GM19043 (cell line): ENCODE results near the gene OXER1.

Source experiments
- ATAC-seq: cut with Tn5 transposase; IDR thresholded peaks from one replicate; pipeline ENCODE4 v1.9.1; 2021; ENCODE audit warnings: low read depth; ENCODE audit not compliant: unreplicated experiment

Gene OXER1

GRCh38 chr2:42770288-42771131 lies 6.6 kb upstream of the OXER1 start:
- ATAC-seq, result no peak

DNA sequence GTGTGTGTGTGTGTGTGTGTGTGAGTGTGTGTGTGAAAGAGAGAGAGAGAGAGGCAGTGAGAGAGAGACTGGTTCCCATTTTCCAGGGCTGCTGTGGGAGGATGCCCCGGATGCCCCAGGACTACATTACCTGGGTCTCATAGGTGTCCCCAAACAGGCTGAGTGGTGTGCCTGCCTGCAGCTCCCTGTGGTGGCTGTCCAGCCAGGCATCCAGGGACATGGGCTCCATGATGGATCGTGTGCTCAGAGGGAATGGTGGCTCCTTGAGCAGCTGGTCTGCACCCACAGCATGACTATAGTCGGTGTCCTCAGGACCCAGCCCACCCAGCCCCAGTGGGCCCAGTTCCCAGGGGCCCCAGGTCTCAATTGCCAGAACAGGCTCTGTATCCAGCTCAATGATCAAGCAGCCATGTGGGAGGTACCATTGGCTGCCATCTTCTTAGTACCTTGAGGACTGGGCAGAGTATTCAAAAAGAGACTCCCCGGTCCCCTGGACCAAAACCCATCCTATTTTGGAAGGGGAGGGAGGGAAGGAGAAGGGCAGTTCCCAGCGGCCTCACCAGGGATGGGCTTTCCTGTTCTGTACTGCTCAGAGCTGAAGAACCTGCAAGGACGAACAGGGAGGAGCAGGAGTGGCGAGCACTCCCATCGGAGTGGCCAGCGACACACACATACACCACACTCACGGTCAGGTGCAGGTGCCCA lies 5.8 kb upstream of the OXER1 start:
- no peak for ATAC-seq

DNA sequence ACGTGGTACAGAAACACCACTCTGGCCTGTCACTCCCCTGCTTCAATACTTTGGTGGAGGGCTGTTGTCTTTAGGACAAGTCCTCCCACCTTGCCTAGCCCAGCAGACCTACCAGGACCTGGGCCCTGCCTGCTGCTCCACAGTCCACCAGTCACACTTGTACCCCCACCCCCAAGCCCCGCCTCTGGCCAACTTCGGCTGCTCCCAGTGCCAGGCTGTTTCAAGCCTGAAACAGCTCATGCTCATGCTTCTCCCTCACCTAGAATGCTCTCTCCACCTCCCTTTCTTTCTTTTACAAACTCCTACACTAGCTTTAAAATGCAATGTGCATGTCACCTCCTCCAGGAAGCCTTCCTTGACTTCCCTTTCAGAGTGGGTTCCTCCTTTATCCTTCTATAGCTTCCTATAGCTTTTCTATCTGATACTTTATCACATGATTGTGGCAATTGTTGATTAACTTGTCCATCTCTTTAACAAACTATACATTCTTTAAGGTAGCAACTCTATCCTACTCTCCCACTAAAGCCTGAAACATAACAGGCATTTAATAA lies 4.8 kb upstream of the OXER1 start:
- ATAC-seq, result no peak

- no peak for ATAC-seq
Observed at GRCh38 chr2:42767899-42768705, 4.2 kb upstream of the OXER1 start.

DNA sequence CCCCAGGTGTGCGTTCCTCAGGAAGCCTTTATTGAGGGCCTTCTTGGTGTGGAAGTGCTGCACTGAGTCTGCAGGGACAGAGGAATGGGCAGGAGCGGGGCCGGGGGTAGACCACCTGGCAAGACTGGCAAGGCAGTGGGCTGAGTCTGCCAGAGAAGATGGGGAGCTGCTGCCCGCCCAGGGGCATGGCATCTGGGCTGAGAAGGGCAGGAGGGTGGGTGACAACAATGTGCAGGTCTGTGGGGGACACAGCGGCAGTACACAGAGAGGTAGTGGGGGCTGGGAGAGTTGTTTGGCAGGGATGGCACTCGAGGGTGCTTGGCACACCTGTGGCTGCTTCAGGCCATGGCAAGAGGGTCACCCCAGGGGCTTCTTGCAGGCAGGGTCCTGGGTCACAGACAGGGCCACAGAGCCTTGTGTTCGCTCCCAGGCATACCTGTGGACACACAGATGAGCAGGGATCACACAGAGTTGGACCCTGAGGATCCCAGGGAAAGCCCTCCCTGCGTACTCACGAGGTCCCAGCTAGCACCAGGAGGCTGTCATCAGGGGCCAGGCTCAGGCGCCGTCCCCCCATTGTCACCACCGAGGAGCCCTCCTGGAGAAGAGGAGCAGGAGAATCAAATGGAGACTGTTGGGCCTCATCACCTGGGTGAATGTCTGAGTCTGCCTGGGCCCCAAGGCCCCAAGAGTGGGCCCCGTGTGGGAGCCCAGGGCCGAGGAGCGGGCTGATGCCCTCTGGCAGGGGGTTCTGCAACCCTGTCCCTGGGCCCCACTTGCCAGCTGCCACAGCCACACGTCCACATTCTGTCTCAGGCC lies 3.4 kb upstream of the OXER1 start:
- ATAC-seq, result no peak

- no peak for ATAC-seq
Observed at GRCh38 chr2:42765686-42766085, 1.8 kb upstream of the OXER1 start.

- no peak for ATAC-seq
Observed at GRCh38 chr2:42764901-42765300, 966 bp upstream of the OXER1 start.

GRCh38 chr2:42762823-42763804 lies 821 bp downstream of the OXER1 start:
- no peak for ATAC-seq

GRCh38 chr2:42762155-42762554 lies 1.8 kb downstream of the OXER1 start:
- ATAC-seq, result no peak

DNA sequence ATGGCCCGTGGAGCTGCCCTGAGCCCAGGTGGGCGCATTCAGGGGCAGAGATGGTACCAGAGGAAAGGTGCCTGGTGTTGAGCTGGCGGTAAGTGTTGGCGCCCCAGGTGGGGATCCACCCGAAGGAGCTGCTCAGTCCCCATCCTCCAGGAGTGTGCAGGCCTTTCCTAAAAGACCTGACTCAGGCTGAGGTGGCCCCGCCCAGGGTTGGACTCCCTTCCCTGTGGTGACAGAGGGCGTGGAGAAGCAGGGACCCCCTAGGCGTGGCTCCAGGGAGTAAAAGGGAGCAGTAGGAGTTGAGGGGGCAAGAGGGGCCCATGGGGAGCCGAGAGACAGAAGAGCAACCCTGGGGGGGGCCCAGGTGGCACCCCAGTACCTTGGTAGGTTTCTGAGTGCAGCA lies 2.4 kb downstream of the OXER1 start:
- no peak for ATAC-seq

DNA sequence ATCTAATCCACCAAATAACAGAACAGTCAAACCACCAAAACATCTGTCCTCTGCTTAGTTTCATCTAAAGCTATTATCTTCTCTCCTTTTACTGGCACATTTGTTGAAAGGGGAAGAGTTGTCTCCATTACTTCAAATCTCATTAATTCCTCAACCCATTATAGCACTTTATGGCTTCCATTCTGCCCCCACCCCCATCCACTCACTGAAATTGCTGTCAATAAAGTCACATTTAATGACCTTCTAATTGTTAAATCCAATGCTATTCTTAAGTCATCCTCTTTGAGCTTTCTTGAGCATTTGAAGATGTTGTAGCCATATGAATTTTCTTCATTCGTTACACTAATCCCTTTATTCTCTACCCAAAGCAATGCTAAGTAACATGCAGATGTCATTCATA lies 5.2 kb downstream of the OXER1 start:
- ATAC-seq, result no peak

DNA sequence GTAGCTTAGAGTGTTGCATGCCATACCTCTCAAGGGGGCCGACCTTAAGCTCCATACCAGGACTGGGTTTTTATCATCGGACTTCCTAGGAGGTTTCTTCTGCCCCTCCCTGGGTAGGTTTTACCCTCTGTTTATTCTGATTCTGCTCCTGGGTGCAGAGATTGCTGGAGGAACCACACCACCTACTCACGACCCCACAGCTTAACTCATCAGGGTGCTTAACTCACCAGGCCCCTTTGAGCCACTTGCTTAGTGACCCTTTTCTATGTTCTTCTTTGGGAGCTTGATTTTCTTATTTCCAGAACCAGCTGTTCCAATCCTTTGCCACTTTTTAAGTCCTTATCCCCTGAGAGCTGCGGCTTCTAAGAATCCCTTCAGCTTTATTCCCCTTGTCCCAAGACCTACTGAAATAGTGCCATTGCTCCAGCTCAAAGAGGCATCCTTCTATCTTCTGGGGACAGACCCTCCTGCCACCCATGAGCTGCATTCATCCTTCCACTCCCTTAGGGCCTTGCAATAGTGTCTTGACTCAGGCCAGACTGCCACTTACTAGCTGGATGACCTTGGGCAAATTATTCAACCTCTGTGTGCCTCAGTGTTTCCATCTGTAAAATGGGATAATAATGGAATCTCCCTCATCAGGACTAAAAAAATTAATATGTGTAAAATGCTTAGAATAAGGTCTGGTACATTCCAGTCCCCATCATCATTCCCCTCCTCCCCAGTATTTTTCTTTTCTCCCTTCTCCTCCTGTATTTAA lies 5.8 kb downstream of the OXER1 start:
- ATAC-seq, result no peak

DNA sequence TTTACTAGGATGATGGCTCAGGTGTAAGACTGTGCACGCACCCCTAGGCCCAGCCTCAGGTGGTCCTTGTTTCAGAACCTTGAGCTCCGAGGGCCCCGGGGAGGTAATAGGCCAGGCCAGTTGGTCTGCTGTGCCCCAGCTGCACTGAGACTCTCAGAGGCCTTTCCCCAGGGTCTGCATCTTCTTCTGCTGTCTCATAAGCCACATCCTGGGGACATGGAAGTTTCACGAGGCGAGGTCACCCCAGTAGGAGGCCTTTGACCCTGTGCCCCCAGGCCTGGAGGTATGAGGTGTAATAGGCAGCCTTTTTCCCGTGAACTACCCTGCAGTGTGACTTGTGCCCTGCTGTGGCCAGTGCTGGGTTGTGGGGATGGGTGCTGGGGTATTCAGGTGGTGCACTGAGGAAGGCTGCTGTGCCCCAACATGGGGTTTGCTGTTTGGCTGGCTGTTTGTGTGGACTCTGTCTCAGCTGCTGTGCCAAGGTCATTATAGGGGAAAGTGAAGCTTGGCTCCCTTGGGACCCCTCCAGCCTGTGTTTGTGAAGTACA lies 6.9 kb downstream of the OXER1 start:
- no peak for ATAC-seq

DNA sequence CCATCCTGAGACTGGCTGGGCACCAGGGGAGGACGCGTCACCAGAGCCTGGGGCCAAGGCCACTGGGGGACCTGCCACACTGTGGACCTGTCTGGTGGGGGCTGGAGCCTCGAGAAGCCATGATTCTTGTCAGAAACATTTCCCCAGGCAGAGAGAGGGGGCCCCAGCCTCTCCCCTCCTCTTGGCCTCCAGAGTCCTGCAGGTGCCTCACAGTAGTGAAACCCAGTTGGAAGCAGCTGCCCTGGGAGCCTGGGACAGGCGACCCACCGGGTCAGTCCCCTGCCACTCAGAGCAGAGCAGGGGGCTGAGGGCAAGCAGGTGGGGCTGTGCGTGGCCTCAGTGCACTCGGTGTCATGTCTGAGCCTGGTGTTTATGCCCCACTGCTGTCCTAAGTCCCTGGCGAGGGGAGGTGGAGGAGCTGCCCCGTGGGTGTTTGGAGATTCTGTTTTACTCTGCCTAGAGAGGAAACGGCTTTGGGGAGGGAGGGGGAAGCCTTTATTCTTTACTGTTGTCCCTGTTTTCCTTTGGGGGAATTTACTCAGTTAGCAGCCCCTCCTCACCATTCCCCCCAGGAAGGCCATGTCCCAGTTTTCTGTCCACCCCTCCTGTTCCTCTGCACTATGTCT lies 7.7 kb downstream of the OXER1 start:
- no peak for ATAC-seq

GRCh38 chr2:42755191-42755880 lies 8.6 kb downstream of the OXER1 start:
- no peak for ATAC-seq

- no peak for ATAC-seq
Observed at GRCh38 chr2:42754776-42755140, 9.2 kb downstream of the OXER1 start.
